Ramos (cell line): ENCODE measurements around the gene ASB15.
"Not testable (repeated sequence)": the region's sequence is repeated elsewhere in the genome, so short reads cannot be mapped to it uniquely, and the experiment has no call there.

ENCODE experiments used
- in situ Hi-C: fragments of 300-500 bp; cut with MboI; formaldehyde crosslinking; loops from one replicate; pipeline ENCODE4 v1.14.3; 2022; ENCODE audit warnings: low sequenced_read_pairs; ENCODE audit not compliant: unreplicated experiment

ASB15 gene

DNA sequence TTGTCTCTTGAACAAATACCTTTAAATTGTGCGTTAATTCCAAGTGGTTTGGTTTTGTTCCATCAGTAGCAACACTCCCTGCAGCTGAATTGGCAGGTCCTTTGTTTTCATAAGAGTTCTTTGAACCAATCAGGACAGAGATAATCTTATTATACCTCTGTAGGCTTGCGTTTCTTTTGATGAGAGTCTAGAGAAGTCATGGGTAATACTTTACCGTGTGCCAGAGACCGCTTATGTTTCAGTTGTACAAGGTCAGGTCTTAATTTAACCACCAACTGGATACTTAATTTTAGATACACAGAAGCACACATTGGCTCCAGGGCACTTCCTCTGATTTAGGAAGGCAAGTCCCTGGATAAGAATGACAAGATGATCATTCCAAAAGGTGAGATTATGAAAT is at the start of gene ASB15:
ASB15 (plus strand) TSS at position 292 of the 400 bp plus-strand sequence. CDS start 12,682 bp downstream, outside the sequence.
- in situ Hi-C loops: no loop called here

DNA sequence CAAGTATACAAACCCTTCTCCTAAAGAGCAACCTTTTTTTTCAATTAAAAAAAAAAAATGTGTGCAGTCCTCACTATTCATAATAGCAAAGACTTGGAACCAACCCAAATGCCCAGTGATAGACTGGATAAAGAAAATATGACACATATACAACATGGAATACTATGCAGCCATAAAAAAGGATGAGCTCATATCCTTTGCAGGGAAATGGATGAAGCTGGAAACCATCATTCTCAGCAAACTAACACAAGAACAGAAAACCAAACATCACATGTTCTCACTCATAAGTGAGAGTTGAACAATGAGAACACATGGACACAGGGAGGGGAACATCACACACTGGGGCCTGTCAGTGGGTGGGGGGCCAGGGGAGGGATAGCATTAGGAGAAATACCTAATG is 49.5 kb upstream of the ASB15 start:
- in situ Hi-C loops: not testable (repeated sequence)

DNA sequence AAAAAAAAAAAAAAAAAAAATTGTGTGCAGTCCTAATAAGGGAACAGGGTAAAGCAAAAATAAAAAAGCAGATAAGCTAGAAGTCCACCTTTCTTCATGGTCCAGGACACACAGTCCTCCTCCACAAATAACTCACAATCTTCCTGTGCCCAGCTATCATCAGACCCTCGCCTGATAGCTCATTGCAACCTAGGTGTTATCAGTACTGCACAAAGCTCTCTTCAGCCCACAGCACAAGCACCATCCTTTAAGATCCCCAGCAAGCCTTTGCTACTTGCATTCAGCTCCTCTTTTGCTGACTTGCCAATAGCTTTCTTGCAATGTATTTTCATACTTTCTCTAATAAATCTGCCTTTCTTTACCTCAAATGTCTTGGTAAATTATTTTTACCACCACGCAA is 49.0 kb upstream of the ASB15 start:
- in situ Hi-C loops: no loop called here

DNA sequence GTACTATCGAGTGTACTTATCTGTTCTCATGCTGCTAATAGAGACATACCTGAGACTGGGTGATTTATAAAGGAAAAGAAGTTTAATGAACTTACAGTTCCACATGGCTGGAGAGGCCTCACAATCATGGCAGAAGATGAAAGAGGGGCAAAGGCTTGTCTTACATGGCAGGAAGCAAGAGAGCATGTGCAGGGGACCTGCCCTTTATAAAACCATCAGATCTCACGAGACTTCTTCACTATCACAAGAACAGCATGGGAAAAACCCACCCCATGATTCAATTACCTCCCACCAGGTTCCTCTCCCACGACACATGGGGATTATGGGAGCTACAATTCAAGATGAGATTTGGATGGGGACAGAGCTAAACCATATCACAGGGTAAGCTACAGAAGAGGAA is 48.5 kb upstream of the ASB15 start:
- in situ Hi-C loops: no loop called here

DNA sequence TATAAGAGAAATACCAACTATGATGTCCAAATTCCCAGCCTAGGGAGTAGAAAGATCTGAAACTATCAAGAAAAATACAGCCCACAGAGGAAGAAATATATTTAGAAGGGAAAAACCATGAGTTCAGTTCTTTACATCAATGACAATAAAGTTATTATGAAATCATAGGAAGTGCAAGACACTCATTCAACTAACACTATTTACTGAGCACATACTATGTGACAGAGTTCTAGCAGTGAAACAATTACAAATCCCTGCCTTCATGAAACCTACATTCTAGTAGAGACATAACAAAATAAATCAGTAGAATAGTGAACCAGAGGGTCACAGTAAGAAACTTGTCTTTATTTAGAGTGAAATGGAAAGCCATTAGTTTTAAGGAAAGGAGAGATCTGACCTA is 46.1 kb upstream of the ASB15 start:
- in situ Hi-C loops: no loop called here

DNA sequence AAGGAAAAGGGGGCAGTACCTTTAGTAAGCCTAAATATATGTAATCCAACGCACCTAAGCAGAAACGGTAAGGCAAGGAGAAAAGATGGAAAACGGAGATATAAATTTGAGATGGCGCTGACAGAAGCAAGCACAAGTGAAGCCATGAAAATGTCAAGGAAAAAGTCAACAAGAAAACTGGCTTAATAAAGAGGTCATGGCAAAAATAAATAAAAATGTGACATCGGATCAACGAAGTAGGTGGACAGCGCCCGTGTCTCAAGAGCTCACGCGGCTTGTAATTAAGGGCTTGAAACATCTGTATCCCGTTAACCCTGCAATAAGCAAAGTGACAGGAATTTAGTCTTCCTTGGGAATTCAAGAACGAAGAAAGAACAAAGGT is 44.6 kb upstream of the ASB15 start:
- in situ Hi-C loops: no loop called here

DNA sequence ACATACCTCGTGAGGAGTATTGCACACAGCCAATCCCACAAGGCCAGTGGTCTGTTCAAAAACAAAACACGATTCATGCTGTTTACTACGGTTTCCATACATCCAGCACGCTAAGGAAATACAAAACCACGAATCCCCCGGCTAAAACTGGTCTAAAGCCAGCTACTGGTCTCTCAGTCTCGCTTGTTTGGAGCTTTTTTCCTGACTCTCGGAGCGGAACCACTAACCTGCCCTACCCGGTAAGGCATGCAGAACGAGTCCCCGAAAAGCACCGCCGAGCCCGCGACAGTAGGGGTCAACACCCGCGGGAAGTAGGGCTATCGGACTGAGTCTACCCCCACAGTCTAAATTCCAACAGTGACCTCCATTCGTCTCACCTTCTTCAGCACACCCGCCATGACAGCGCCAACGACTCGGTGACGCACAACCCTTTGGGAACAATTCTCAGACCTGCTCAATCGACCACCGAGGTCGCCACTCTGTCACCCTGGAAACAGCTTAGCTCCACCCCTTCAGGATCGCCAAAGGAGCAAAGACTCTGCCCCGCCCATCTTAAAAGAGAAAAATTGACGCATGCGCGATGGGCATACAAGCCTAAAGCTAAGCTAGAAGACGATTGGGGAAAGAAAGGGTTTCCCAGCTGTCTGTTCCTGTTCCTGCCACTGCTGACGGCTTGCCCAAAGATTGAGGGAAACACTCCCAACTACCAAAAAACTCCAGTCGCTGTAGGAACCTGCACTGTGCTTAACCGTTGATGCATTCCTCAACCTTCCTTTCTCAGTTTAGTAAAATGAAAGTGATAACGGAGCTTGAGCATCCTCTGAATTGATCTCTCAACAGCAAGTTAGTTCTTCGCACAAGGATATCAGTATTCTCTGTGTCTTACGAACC is 44.0 kb upstream of the ASB15 start, which contains the start of gene NDUFA5:
NDUFA5 (minus strand) TSS at position 421 of the 891 bp plus-strand sequence; CDS start at position 398, 23 bp downstream.
- in situ Hi-C loops: no loop called here

DNA sequence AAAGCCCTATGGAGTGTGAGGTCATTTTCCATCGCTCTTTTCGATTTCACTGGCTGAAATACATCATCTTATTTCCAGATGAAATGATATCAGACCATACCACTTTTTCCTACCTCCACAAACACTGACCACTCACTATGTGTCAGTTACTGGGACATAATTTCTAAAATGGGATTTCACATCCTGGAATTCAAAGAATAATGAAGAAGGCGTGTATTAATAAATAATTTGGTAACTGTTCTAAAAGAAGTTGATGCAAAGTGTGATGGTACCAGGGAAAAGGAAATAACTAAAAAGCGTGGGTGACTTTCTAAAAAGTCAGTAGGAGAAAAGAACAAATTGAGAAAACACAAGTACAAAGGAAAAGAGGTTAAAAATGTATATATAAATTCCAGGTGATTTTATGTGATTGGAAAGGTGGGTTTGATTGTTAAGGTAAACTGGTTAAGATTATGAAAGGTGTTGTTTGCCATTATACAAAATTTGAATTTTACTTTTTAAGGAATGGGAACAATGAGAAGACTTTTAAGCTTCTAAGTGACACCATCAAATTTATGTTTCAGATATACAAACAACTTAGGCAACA is 43.2 kb upstream of the ASB15 start:
- in situ Hi-C loops: no loop called here

DNA sequence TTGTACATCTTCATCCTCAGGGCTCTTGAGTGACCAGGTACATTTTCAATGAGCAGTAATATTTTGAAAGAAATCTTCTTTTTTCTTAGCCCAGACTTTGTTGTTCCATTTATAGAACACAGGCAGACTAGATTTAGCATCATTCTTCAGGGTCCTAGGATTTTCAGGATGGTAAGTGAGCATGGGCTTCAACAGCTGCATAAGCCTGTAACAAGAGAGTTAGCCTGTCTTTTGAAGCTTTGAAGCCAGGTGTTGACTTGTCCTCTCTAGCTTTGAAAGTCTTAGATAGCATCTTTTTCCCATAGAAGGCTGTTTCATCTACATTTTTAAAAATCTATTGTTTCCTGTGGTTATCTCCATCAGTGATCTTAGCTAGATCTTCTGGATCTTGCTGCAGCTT is 39.5 kb upstream of the ASB15 start:
- in situ Hi-C loops: no loop called here

DNA sequence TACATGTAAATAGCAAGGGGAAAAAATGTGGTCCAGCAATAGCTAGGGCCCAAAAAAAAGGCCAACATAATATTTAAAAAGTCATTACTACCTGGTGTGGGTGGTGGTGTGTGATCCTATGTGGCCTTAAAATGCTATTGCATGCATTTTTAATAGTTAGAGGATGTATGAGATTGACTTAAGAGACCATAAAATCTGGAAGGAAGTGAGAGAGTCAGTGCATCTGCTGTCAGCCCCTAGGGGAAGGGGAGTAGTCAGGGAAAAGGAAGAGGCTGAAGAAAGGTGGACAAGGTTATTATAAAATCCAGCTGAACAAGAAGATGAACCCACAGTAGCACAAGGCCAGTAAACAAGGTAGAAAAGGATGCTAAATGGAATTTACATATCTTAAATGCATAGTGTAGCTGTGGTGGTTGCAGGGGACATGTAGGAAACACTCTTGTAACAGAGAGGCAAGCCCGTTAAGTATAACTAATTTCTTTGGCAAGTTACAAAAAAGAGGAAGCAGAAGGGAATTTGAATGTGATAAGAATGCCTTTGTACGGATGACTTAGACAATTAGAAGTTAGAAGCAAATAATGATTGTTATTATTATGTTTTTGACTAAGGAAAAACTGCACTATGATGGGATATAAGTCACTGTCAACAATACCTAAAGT is 32.1 kb upstream of the ASB15 start:
- in situ Hi-C loops: no loop called here

DNA sequence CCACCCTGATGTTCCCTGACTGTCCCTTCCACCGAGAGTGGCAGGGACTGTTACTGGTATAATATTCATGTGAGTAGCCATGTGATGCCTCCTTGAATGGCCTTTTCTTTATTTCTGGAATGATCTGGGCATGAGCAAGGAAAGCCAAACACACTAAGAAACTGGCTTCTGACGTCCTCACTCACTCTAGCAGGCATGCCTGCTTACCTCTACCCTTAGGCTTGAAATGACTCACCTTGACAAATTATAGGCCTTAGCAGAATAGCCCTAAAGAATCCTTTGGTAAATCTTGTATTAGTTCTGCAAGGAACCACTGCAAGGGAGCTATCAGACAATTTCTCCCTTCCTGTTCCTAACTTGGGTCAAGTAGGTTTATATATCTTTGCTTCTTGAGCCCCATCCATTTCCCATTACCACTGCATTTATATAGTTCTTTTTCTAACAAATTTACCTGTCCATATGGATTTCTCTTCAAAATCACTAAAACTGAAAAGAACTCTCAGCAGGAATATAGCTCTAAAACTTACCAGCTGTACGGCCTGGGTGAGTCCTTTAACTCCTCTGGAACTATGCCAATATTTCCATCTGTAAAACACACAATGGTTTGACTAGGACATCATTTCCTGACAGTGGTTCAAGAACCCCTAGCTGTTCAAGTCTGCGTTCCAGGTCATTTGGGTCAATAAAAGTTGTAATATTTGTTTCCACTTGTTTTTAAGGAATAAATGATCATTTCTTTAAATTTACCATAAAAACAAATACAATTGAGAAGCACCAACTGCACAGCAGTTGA is 31.0 kb upstream of the ASB15 start:
- in situ Hi-C loops: no loop called here

DNA sequence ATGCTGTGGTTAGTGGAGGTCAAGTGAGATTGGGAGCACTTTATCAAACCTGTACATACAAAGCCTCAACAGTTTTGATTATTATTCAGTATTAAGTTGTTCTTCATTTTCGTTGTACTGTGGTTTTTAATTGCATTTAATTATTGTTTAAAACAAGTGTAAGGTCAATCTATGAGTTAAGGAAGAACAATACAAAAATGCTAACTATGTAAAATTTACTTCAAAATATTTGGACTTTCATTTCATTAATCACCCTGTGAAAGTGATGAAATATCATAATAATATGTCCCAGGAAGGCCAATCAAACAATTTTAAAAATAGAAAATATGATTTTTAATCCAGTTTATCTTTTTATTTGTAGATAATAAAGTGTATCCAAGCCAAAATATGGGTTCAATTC is 30.4 kb upstream of the ASB15 start:
- in situ Hi-C loops: no loop called here

DNA sequence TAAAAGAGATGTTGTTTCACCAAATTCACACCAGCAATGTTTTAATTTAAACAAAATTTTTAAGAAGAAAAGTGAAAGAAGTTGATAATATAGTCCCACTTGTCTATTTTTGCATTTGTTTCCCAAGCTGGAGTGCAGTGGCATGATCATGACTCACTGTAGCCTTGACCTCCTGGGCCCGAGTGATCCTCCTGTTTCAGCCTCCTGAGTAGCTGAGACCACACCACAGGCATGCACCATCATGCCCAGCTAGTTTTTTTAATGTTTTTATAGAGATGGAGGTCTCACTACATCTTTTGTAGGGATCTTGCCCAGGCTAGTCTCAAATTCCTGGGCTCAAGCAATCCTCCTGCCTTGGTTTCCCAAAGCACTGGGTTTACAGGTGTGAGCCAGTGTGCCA is 29.9 kb upstream of the ASB15 start:
- in situ Hi-C loops: no loop called here

DNA sequence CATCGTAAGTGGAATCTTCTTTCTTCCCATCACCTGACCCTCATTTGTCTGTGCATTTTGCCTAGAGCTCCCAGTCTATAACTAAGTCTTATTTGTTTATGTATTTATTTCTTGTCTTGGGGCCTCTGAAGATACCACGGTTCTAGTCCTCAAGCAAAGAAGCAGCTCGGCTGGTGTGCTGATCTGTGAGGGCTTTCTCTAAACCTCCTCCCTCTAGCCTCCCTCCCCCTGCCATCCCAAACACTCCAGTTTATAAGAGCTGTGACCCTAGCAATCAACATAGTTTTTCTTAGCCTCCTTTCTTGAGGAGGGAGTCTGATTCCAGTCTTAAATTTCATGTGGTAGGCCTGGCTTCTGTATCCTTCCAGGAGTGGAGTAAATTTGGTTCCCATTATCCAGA is 28.3 kb upstream of the ASB15 start:
- in situ Hi-C loops: no loop called here

DNA sequence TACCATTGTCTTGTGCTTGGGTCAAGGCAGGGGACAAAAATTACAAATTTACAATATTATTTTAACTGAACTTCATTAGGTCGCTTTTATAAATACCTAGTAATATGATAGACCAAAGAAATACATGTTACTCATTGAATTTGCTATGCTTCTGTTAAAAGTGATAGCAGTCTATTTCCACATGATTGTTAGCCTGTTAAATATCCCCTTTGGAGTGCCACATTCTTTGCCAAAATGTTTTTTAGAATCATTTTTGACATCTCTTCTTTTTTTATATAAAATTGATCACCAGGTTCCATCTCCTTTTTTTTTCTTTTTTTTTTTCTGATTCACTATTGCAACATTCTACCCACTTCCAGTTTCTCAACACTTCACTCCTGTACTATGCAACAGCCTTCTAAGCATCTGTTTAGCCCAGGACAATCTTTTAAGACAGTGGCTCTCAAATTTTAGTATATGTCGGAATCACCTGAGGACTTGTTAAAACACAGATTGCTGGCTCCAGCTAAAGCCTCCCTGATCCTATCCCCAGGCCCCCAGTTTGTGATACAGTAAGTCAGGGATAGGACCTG is 27.6 kb upstream of the ASB15 start:
- in situ Hi-C loops: no loop called here

DNA sequence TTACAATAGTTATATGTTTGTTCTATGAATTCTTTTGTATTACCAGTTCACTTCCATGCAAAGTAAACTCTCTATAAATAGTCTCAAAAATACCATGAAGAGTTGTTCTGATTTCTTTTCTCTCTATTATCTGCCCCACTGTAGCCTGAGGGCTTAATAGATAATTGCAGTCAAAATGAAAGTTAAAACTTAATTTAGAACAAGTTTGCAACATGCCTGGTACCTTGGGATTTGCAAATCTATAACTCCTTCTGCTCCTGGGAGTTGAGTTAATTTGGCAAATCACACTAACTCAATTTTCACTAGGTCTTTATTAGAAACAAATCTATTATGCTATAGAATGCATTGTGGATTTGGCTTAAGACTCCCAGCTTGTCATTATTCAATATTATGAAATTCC is 22.2 kb upstream of the ASB15 start:
- in situ Hi-C loops: no loop called here

DNA sequence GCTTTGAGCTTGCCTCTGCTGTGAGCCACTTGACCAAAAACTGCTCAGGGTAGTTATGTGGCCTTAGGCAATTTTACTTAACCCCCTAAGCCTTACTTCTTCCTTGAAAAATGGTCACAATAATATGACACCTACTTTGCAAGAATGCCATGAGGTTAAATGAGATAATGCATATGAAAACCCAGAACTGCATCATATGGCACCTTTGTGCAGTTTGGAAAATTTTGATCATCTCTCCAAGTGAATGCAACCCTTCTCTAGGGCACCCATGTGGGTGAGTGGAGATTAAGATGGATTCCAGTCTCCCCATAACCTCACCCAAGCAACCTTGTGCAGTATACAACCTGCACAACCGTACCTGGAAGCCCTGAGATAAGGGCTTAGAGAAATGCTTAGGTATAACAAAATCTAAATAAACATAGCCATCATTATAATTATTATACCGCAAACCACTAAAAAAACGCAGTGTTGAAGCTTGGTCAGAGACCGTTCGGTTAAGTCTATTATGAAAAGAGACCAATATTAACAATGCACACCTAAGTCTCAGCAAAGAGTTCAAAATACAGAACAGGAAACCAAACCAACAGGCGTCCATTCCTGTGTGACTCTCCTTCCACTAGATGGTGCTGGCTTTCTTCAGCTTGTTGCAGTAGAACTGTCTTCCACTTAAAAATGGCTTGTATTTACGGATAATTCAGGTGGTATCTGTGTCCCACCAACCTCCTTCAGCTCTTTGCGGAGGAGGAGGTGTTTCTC is 21.0 kb upstream of the ASB15 start:
- in situ Hi-C loops: no loop called here

DNA sequence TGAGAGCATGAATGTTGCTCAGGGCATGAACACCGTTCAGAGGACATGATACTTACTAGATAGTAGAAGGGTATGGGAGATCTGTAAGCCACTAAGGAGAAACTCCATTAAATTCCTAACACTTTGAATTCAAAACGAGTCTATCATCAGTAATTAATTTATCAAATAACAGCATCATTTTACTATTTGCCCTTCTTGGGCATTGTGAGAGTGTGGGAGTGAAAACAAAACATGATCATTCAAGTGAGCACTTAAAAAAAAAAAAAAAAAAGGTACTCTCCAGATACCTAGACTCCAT is 20.5 kb upstream of the ASB15 start:
- in situ Hi-C loops: no loop called here

DNA sequence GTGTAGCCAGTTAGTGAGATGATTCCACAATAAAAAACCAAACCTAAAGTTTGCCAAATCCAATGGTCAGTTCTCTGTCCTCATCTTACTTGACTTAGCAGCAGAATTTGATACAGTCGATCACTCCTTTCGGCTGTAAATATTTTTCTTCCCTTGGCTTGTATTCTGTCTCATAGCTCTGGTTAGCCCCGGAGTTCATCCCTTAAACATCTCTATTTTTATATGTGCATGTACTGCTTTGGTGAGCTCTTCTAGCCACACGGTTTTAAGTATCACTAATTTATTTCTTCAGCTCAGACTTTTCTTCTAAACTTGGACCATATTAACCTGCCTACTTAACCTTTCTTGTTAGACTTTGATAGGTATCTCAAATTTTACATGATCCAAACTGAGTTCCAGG is 17.8 kb upstream of the ASB15 start:
- in situ Hi-C loops: no loop called here

DNA sequence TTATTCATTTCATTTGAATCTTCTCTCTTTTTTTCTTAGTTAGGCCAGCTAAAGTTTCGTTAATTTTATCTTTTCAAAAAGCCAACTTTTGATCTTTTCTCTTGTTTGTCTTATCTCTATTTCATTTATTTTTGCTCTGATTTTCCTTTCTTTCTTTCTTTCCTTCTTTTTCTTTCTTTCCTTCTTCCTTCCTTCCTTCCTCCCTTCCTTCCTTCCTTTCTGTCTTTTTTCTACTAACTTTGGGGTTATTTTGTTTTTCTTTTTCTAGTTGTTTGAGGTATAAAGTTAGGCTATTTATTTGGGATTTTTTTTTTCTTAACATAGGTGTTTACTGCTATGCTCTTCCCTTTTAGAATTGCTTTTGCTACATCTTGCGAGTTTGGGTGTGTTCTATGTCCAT is 13.2 kb upstream of the ASB15 start:
- in situ Hi-C loops: no loop called here
